GM12878 (cell line): Measurements from ENCODE around the gene REPS1. TPM values are rescaled to one million over a fixed set of nuclear protein-coding genes. Genes with fewer than 3 reads are reported as not detected.

Experiments used
- ATAC-seq: fragments of 200-7000 bp; cut with Tn5 transposase; 3 replicates; pipeline ENCODE4 v1.9.1; 2020; ENCODE audit warnings: mild to moderate bottlenecking, moderate library complexity
- BruUV-seq: library from RNA; stranded (reverse); fragments of 400-500 nt; replicated peaks from 2 replicates; lab custom pipeline; 2021; lab: Mats Ljungman, UMichigan
- CTCF ChIA-PET: fragments of 300-600 bp; sonication (Branson Sonifier 250); formaldehyde crosslinking; extraction: SDS; loops from one replicate; lab custom pipeline; 2021; ENCODE audit warnings: inconsistent platforms; lab: Yijun Ruan, JAX
- POLR2A ChIA-PET: fragments of 350-600 bp; formaldehyde crosslinking; extraction: SDS; loops from one replicate; lab custom pipeline; 2021; ENCODE audit warnings: inconsistent platforms; lab: Charles Lee
- RAD21 ChIA-PET: fragments of 300-600 bp; sonication (Branson Sonifier 250); formaldehyde crosslinking; loops from one replicate; lab custom pipeline; 2023; ENCODE audit warnings: antibody characterized with exemption; ENCODE audit not compliant: unreplicated experiment; lab: Charles Lee
- SMC1A ChIA-PET: fragments of 300-600 bp; sonication (Branson Sonifier 250); formaldehyde crosslinking; loops from one replicate; lab custom pipeline; 2023; ENCODE audit not compliant: unreplicated experiment, uncharacterized antibody; lab: Charles Lee
- DNase-seq: peaks from one replicate; pipeline ENCODE4 v3.0.0-alpha.2; 2011; ENCODE audit warnings: low read depth, low spot score
- FAIRE-seq: peaks from 3 replicates; lab custom pipeline; 2011; peaks lifted over from hg19 to GRCh38; lab: Jason Lieb, UNC
- H2AFZ ChIP-seq: 2 replicates; pipeline ENCODE4 v1.6.0; 2011; ENCODE audit warnings: low read depth, low read length, control low read depth; ENCODE audit not compliant: control insufficient read depth
- H3K27ac ChIP-seq: 2 replicates; pipeline ENCODE4 v1.5.1; 2011; ENCODE audit warnings: control low read depth; ENCODE audit not compliant: control insufficient read depth, insufficient read depth
- H3K27me3 ChIP-seq, 2 experiments: replicated peaks in 1 of 2; 2 replicates each; pipeline versions ENCODE4 v1.6.0 to v1.6.1; 2011; ENCODE audit warnings: low read length in 1 of 2; ENCODE audit not compliant: control insufficient read depth in 2 of 2, insufficient read depth in 2 of 2
- H3K36me3 ChIP-seq, 2 experiments: 2 replicates each; pipeline ENCODE4 v1.5.1; 2011; ENCODE audit warnings: low read length in 1 of 2; ENCODE audit not compliant: control insufficient read depth in 2 of 2, insufficient read depth in 2 of 2
- H3K4me1 ChIP-seq: 2 replicates; pipeline ENCODE4 v1.6.1; 2011; ENCODE audit warnings: mild to moderate bottlenecking, low read length, moderate library complexity, mixed read lengths; ENCODE audit not compliant: control insufficient read depth, insufficient read depth
- H3K4me2 ChIP-seq: 2 replicates; pipeline ENCODE4 v1.6.0; 2011; ENCODE audit warnings: control low read depth; ENCODE audit not compliant: control insufficient read depth, insufficient read depth
- H3K4me3 ChIP-seq: fragments of 200-600 bp; sonication (generic); 2 replicates; pipeline ENCODE4 v1.5.1; 2016
- H3K79me2 ChIP-seq: 2 replicates; pipeline ENCODE4 v1.6.0; 2011; ENCODE audit warnings: low read length; ENCODE audit not compliant: control insufficient read depth, insufficient read depth
- H3K9ac ChIP-seq: 2 replicates; pipeline ENCODE4 v1.8.0; 2011; ENCODE audit warnings: low read length, control low read depth, mixed read lengths; ENCODE audit not compliant: control insufficient read depth, insufficient read depth
- H3K9me3 ChIP-seq: replicated peaks from 3 replicates; pipeline ENCODE4 v1.5.1; 2011; ENCODE audit warnings: mild to moderate bottlenecking, low read length; ENCODE audit not compliant: control insufficient read depth, insufficient read depth
- H4K20me1 ChIP-seq: 2 replicates; pipeline ENCODE4 v1.6.0; 2011; ENCODE audit not compliant: control insufficient read depth, insufficient read depth
- BACH1 ChIP-seq: fragments of 450-650 bp; IDR thresholded peaks from 2 replicates; pipeline ENCODE4 v1.6.1; 2017; ENCODE audit warnings: mild to moderate bottlenecking, borderline replicate concordance
- CBFB ChIP-seq: IDR thresholded peaks from 2 replicates; pipeline ENCODE4 v1.6.1; 2016; ENCODE audit warnings: antibody characterized with exemption, low read depth
- CBX5 ChIP-seq: sonication (generic); IDR thresholded peaks from 2 replicates; pipeline ENCODE4 v1.6.1; 2016; ENCODE audit warnings: low read depth, moderate library complexity, mild to moderate bottlenecking, inconsistent platforms
- CEBPZ ChIP-seq: fragments of 150-350 bp; IDR thresholded peaks from 2 replicates; pipeline ENCODE4 v1.6.1; 2016; ENCODE audit warnings: low read depth, low read length
- CREB1 ChIP-seq: IDR thresholded peaks from 2 replicates; pipeline ENCODE4 v1.6.1; 2012; ENCODE audit warnings: low read depth, mild to moderate bottlenecking, inconsistent platforms
- E2F4 ChIP-seq: IDR thresholded peaks from 2 replicates; pipeline ENCODE4 v1.6.1; 2012; ENCODE audit warnings: low read depth, low read length, improper control_type of control experiment
- ELK1 ChIP-seq: IDR thresholded peaks from 2 replicates; pipeline ENCODE4 v1.6.1; 2012; ENCODE audit warnings: low read depth, low read length, improper control_type of control experiment
- MEF2A ChIP-seq: IDR thresholded peaks from 2 replicates; pipeline ENCODE4 v1.6.1; 2011; ENCODE audit warnings: low read depth, mild to moderate bottlenecking, low read length, moderate library complexity; ENCODE audit not compliant: insufficient read depth
- NR2C1 ChIP-seq: fragments of 450-650 bp; IDR thresholded peaks from 2 replicates; pipeline ENCODE4 v1.6.1; 2017; ENCODE audit warnings: antibody characterized with exemption, mild to moderate bottlenecking, moderate library complexity
- PAX8 ChIP-seq: fragments of 450-650 bp; IDR thresholded peaks from 2 replicates; pipeline ENCODE4 v1.6.1; 2017; ENCODE audit warnings: mild to moderate bottlenecking, moderate library complexity
- RAD51 ChIP-seq: fragments of 450-650 bp; IDR thresholded peaks from 2 replicates; pipeline ENCODE4 v1.6.1; 2016; ENCODE audit warnings: moderate library complexity, mild to moderate bottlenecking, inconsistent platforms
- SRF ChIP-seq, 2 experiments: IDR thresholded peaks; 2 replicates each; pipeline ENCODE4 v1.6.1; 2011; ENCODE audit warnings: low read depth in 2 of 2, low read length in 2 of 2, mild to moderate bottlenecking in 1 of 2, moderate library complexity in 1 of 2
- ZBTB4 ChIP-seq: fragments of 450-650 bp; formaldehyde crosslinking; IDR thresholded peaks from 2 replicates; pipeline ENCODE4 v1.4.0; 2022; ENCODE audit warnings: mild to moderate bottlenecking, moderate library complexity
- ZNF207 ChIP-seq: fragments of 450-650 bp; IDR thresholded peaks from 2 replicates; pipeline ENCODE4 v1.6.1; 2014; ENCODE audit warnings: antibody characterized with exemption, mild to moderate bottlenecking, borderline replicate concordance
- ZNF24 ChIP-seq: fragments of 450-650 bp; IDR thresholded peaks from 2 replicates; pipeline ENCODE4 v1.6.1; 2017; ENCODE audit warnings: antibody characterized with exemption, mild to moderate bottlenecking
- ZSCAN29 ChIP-seq: fragments of 450-650 bp; IDR thresholded peaks from 2 replicates; pipeline ENCODE4 v1.6.1; 2017; ENCODE audit warnings: mild to moderate bottlenecking, moderate library complexity
- ZZZ3 ChIP-seq: IDR thresholded peaks from 2 replicates; pipeline ENCODE4 v1.6.1; 2011; ENCODE audit warnings: low read depth; ENCODE audit not compliant: control insufficient read depth, insufficient read length
- WGBS: methylation state at CpG from one replicate; pipeline ENCODE4 v1.1.6; 2016; ENCODE audit warnings: low lambda C conversion rate; ENCODE audit not compliant: insufficient replicate concordance, insufficient coverage; ENCODE audit errors: missing lambda C conversion rate; 5-methylcytosine and 5-hydroxymethylcytosine counted together
- in situ Hi-C: fragments of 300-500 bp; cut with MboI; formaldehyde crosslinking; loops from 9 replicates; pipeline ENCODE4 v1.14.3; 2018; ENCODE audit warnings: mixed read lengths
- intact Hi-C: fragments of 100-400 bp; cut with micrococcal nuclease; formaldehyde crosslinking; loops from one replicate; pipeline ENCODE4 v1.14.2; 2022; ENCODE audit not compliant: unreplicated experiment
- polyA plus RNA-seq, 11 experiments: library from polyadenylated mRNA; depleted of rRNA in 4 of 11; unstranded in 6 of 11; stranded (reverse) in 5 of 11; fragments of >200 nt; fragmentation: Nextera tagmentation in 4 of 11; fragmentation: Illumina TruSeq in 1 of 11; extraction: Ambion mirVana in 4 of 11; extraction: Trizol in 1 of 11; gene quantifications; 1 replicate in 1 of 11; 2 replicates in 10 of 11; pipeline versions ENCODE4 v1.2.1 to v1.2.3, GENCODE V29; 2011 to 2016; ENCODE audit warnings: inconsistent platforms in 2 of 11, missing spikeins in 2 of 11, low read depth in 1 of 11
- total RNA-seq, 4 experiments: library from RNA; depleted of rRNA in 3 of 4; stranded (reverse); fragments of >200 nt in 3 of 4; fragmentation: Illumina TruSeq in 1 of 4; extraction: Trizol in 1 of 4; gene quantifications; 2 replicates each; pipeline versions ENCODE4 v1.2.1 to v1.2.3, GENCODE V29; 2013 to 2021

The REPS1 gene
- total and polyA plus RNA-seq, 10 of the 15 experiments (the other 5 are each of a cell fraction or from before 2014, with no cell fraction given), result 13.7 to 59.3 (median 31.7) TPM

GRCh38 chr6:138926579-138926978 is 61.5 kb downstream of the REPS1 start:
- Histone ChIP-seq H3K9me3 (no peaks in the 10 kb centered on the region), H3K4me3 (no peak overlapping the region), H3K36me3 (no peaks in the 10 kb centered on the region), H3K27me3 (no peaks in the 10 kb centered on the region), H2AFZ (no peak overlapping the region), H3K9ac (no peak overlapping the region), H3K27ac (no peak overlapping the region), H3K4me2 (no peak overlapping the region), H3K79me2 (no peaks in the 10 kb centered on the region), H4K20me1 (no peaks in the 10 kb centered on the region), H3K4me1 (no peaks in the 10 kb centered on the region)
- no peak for FAIRE-seq
- ChIA-PET POLR2A (no interaction called here), RAD21 (no interaction called here), SMC1A (no interaction called here), CTCF (interaction anchor here (0.8 kb wide), 1 partner anchor 111 kb away, joined by 4 read pairs; no protein-coding TSS in a partner anchor)
- ATAC-seq, result no peak
- in situ Hi-C loops (no loop called here), intact Hi-C loops (no loop called here)
- WGBS, result 93% methylated on average over 3 of the region's 3 CpGs
- BruUV-seq, result no TSS peak
- no peak for DNase-seq
- TF ChIP-seq ZNF207 (no peak), ZSCAN29 (no peak), CREB1 (no peak), CBFB (no peak), ELK1 (no peak), CEBPZ (no peak), NR2C1 (no peak), E2F4 (no peak), CBX5 (no peak), PAX8 (no peak), ZBTB4 (CRISPR knock-in tag) (no peak), MEF2A (no peak), SRF (IDR thresholded peaks at IDR 0.05; ENCODE audit: low read depth in 2 of 2, low read length in 2 of 2) (no peak), ZNF24 (no peak), ZZZ3 (no peak), BACH1 (no peak), RAD51 (no peak)
